Prostate gland (tissue), 2 donors: ENCODE data around the gene PRDM16. TPM values are rescaled to one million over a fixed set of nuclear protein-coding genes. Genes with fewer than 3 reads are reported as not detected.

Experiments
- DNase-seq: peaks from one replicate; pipeline ENCODE4 v3.0.0-alpha.2; 2019; ENCODE audit warnings: low spot score
- H3K27ac ChIP-seq, 2 donors: fragments of 200-600 bp; sonication (generic); 2 replicates each; pipeline ENCODE4 v1.5.1; 2017 to 2019
- H3K27me3 ChIP-seq: fragments of 200-600 bp; sonication (generic); replicated peaks from 2 replicates; pipeline ENCODE4 v1.5.1; 2019; ENCODE audit not compliant: insufficient read depth
- H3K36me3 ChIP-seq, 2 donors: fragments of 200-600 bp; sonication (generic); 1 replicate in 1 of 2; 2 replicates in 1 of 2; pipeline versions ENCODE4 v1.5.1 to v1.8.1; 2017 to 2019
- H3K4me1 ChIP-seq: fragments of 200-600 bp; sonication (generic); replicated peaks from 2 replicates; pipeline ENCODE4 v1.5.1; 2019
- H3K4me3 ChIP-seq, 2 donors: fragments of 200-600 bp; sonication (generic); 2 replicates each; pipeline ENCODE4 v1.5.1; 2017 to 2019
- H3K9me3 ChIP-seq: fragments of 200-600 bp; sonication (generic); 2 replicates; pipeline ENCODE4 v1.5.1; 2017
- POLR2A ChIP-seq: fragments of 450-650 bp; IDR thresholded peaks from one replicate; pipeline ENCODE4 v1.6.1; 2016; ENCODE audit warnings: antibody characterized with exemption, mild to moderate bottlenecking
- POLR2AphosphoS5 ChIP-seq: sonication (generic); formaldehyde crosslinking; IDR thresholded peaks from one replicate; pipeline ENCODE4 v1.6.1; 2017; ENCODE audit warnings: antibody characterized with exemption
- WGBS: methylation state at CpG from one replicate; pipeline ENCODE4 v1.1.5; 2018; 5-methylcytosine and 5-hydroxymethylcytosine counted together
- intact Hi-C: fragments of 100-400 bp; cut with DNase I; formaldehyde crosslinking; loops from one replicate; pipeline ENCODE4 v1.14.2; 2022
- total RNA-seq, 2 donors: library from RNA; depleted of rRNA; stranded (reverse); fragments of >200 nt; gene quantifications; one replicate each; pipeline ENCODE4 v1.1.0, GENCODE V29; 2016
- TF ChIP-seq, protein P1 (sequence below), 4 experiments: fragments of 200-600 bp in 2 of 4; fragments of 450-650 bp in 2 of 4; sonication (generic) in 2 of 4; IDR thresholded peaks; 1 replicate in 3 of 4; 2 replicates in 1 of 4; pipeline ENCODE4 v1.5.1; 2016 to 2019; ENCODE audit warnings: antibody characterized with exemption in 4 of 4, mild to moderate bottlenecking in 2 of 4, moderate library complexity in 2 of 4

PRDM16 gene
- total RNA-seq, 2 donors from 2014 or later: 0.23 to 6.5 TPM

DNA sequence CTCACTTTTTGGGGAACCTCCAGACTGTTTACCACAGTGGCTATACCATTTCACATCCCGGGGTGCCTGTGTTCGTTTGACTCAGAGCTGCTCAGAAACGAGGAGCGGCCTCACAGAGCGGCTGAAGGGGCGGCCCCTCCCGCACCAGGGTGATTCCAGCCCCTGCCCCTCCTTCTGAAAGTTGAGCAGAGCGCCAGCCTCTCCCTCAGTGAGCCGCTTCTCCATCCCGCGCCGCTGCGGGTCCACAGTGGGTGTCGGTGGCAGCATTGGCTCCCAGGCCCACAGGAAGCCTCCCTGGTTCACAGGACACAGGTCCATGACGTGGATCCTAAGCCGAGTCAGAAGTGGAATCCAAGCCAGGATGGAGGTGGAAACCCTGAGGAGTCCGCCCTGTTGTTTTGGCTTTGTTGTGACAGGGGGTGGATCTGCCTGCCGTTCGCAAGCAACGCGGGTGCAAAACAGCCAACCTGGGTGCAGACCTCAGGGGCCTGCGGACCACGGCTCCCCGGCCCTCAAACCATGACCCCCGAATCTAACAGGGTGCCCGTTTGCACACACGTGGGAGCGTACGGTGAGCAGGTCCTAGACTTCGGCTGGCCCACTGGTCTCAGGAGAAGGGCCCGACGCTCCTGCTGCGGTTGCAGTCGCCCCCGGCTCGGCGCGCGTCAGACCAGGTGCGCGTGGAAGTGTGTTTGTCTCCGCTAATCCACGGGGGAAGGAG lies 198.7 kb downstream of the PRDM16 start:
- no peak overlapping the region for H3K4me3 ChIP-seq

GRCh38 chr1:3268281-3268680 lies 199.3 kb downstream of the PRDM16 start:
- Histone ChIP-seq H3K36me3 (no peaks in the 10 kb centered on the region), H3K27me3 (peaks cover 9% of the 10 kb centered on the region)
- 62% methylated on average over 11 of the region's 11 CpGs for WGBS

More for the DNA sequence above, 198.7 kb downstream of the PRDM16 start:
- no peak overlapping the region for H3K27ac ChIP-seq
- no peaks in the 10 kb centered on the region for H3K4me1 ChIP-seq
- H3K9me3 ChIP-seq: no peaks in the 10 kb centered on the region
- H3K36me3 ChIP-seq: no peaks in the 10 kb centered on the region
- 79% methylated on average over 43 of the region's 43 CpGs for WGBS
- TF ChIP-seq POLR2AphosphoS5 (no peak), POLR2A (no peak)
- TF ChIP-seq, protein P1, sequence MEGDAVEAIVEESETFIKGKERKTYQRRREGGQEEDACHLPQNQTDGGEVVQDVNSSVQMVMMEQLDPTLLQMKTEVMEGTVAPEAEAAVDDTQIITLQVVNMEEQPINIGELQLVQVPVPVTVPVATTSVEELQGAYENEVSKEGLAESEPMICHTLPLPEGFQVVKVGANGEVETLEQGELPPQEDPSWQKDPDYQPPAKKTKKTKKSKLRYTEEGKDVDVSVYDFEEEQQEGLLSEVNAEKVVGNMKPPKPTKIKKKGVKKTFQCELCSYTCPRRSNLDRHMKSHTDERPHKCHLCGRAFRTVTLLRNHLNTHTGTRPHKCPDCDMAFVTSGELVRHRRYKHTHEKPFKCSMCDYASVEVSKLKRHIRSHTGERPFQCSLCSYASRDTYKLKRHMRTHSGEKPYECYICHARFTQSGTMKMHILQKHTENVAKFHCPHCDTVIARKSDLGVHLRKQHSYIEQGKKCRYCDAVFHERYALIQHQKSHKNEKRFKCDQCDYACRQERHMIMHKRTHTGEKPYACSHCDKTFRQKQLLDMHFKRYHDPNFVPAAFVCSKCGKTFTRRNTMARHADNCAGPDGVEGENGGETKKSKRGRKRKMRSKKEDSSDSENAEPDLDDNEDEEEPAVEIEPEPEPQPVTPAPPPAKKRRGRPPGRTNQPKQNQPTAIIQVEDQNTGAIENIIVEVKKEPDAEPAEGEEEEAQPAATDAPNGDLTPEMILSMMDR (IDR thresholded peaks at IDR 0.05): no peak
- DNase-seq: no peak
- peaks cover 15% of the 10 kb centered on the region for H3K27me3 ChIP-seq
- intact Hi-C loops: no loop called here

GRCh38 chr1:3270403-3271245 lies 201.6 kb downstream of the PRDM16 start:
- DNase-seq: no peak
- Histone ChIP-seq H3K9me3 (no peaks in the 10 kb centered on the region), H3K4me3 (no peak overlapping the region), H3K36me3 (no peaks in the 10 kb centered on the region), H3K4me1 (no peaks in the 10 kb centered on the region), H3K27ac (no peak overlapping the region), H3K27me3 (peaks cover 4% of the 10 kb centered on the region)
- 75% methylated on average over 27 of the region's 27 CpGs for WGBS
- intact Hi-C loops: no loop called here
- no peak for TF ChIP-seq POLR2AphosphoS5
- TF ChIP-seq, protein P1 (IDR thresholded peaks at IDR 0.05): no peak
- TF ChIP-seq POLR2A: no peak

More at GRCh38 chr1:3268281-3268680, 199.3 kb downstream of the PRDM16 start:
- H3K4me3 ChIP-seq: no peak overlapping the region
- no peak for DNase-seq
- H3K27ac ChIP-seq: no peak overlapping the region
- H3K9me3 ChIP-seq: no peaks in the 10 kb centered on the region
- TF ChIP-seq, protein P1 (IDR thresholded peaks at IDR 0.05): no peak
- TF ChIP-seq POLR2AphosphoS5 (no peak), POLR2A (no peak)
- intact Hi-C loops: no loop called here
- H3K4me1 ChIP-seq: no peaks in the 10 kb centered on the region

DNA sequence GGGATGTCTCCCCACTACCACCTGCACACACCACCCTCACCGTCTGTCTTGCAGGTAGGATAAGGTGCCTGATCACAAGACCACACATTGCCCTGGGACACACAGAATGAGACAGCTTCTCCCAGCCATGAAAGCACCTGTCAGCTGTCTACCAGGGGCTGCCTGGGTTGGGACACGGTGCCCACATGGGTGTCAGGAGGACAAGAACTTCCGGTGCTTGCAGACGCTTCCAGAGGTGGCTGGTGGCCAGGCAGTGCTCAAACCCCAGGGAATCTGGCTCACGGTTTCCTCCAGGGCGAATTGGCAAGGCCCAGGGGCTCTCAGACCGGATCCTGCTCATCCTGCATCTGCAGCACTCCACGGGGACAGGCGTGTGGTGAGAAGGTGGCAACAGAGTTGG lies 202.9 kb downstream of the PRDM16 start:
- DNase-seq: no peak
- intact Hi-C loops: no loop called here
- WGBS: 29% methylated on average over 8 of the region's 9 CpGs
- H3K4me3 ChIP-seq: no peak overlapping the region
- TF ChIP-seq POLR2AphosphoS5 (no peak), POLR2A (no peak)
- TF ChIP-seq, protein P1 (IDR thresholded peaks at IDR 0.05): no peak
- H3K36me3 ChIP-seq: no peaks in the 10 kb centered on the region
- peaks cover 4% of the 10 kb centered on the region for H3K27me3 ChIP-seq
- no peaks in the 10 kb centered on the region for H3K9me3 ChIP-seq
- no peaks in the 10 kb centered on the region for H3K4me1 ChIP-seq
- no peak overlapping the region for H3K27ac ChIP-seq
